Mucosa of descending colon (tissue), 3 donors: ENCODE data around the gene MAPKBP1. TPM values are rescaled to one million over a fixed set of nuclear protein-coding genes. Genes with fewer than 3 reads are reported as not detected.

ENCODE experiments used
- ATAC-seq: fragments of 200-7000 bp; cut with Tn5 transposase; one replicate; pipeline ENCODE4 v1.9.1; 2020; ENCODE audit warnings: mild to moderate bottlenecking, moderate library complexity
- DNase-seq, 3 donors: peaks; one replicate each; pipeline ENCODE4 v3.0.0-alpha.2; 2020
- H3K36me3 ChIP-seq: fragments of 200-600 bp; one replicate; pipeline ENCODE4 v1.8.0; 2021; ENCODE audit warnings: low read depth, mild to moderate bottlenecking
- H3K4me1 ChIP-seq: fragments of 200-600 bp; one replicate; pipeline ENCODE4 v1.8.0; 2021; ENCODE audit warnings: low read depth, mild to moderate bottlenecking
- H3K4me3 ChIP-seq: fragments of 200-600 bp; one replicate; pipeline ENCODE4 v1.8.0; 2021; ENCODE audit warnings: mild to moderate bottlenecking
- H3K9me3 ChIP-seq: fragments of 200-600 bp; one replicate; pipeline ENCODE4 v1.8.0; 2021; ENCODE audit warnings: mild to moderate bottlenecking
- intact Hi-C, 2 donors: fragments of 100-400 bp; cut with DNase I in 1 of 2; cut with micrococcal nuclease in 1 of 2; formaldehyde crosslinking; loops; one replicate each; pipeline versions ENCODE4 v1.11.0 to v1.11.1; 2022; cut with DNase I, micrococcal nuclease
- total RNA-seq, 3 donors: library from RNA; stranded (reverse); fragmentation: NEBNext Ultra II Directional in 2 of 3; extraction: Animal tissue kit (Norgen Biotek cat#: 25700) in 2 of 3; gene quantifications; one replicate each; pipeline versions ENCODE4 v1.2.1 to v1.2.4, GENCODE V29; 2021 to 2023
- TF ChIP-seq, protein P1 (sequence below): fragments of 200-600 bp; IDR thresholded peaks from one replicate; pipeline ENCODE4 v1.8.0; 2022; ENCODE audit warnings: antibody characterized with exemption, mild to moderate bottlenecking
- donor health status: DM: no; HTN: no; CAD: no; lungs with moderate emphysema.
- donor health status: DM: no; HTN: no; CAD: no.
- donor health status: DM: no; HTN: yes; CAD: no.

Gene MAPKBP1
- total RNA-seq, 3 donors from 2014 or later, result 15.2 to 35.5 (median 16.0) TPM

DNA sequence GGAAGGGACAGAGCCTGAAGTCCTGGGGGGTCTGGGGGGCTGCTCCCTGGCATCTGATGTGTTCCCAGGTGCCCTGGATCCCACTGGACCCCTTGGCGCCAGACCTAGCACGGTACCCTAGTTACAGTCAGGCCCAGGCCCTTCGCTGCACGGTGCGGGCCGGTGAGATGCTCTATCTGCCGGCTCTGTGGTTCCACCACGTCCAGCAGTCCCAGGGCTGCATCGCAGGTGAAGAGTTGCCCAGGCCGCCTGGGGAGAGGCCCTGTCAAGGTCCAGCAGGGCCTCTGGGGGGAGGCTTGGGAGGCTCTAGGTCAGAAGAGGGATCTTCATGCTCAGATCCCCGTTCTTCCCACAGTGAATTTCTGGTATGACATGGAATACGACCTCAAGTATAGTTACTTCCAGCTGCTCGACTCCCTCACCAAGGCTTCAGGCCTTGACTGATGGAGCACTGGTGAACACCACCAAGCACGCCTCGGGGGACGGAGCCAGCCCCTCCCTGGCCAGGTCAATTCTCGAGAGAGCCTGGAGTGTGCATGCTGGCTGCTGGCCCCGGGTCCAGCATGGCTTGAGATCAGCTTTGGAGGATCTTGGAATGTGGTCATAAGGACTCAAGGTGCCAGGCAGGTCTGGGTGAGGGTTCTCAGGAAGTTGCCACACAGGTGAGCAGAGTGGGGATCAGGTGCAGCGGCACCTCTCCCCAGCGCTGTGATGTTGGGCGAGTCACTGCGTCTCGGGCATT lies 62.6 kb downstream of the MAPKBP1 start:
- Histone ChIP-seq H3K9me3 (no peaks in the 10 kb centered on the region), H3K4me3 (no peak overlapping the region), H3K36me3 (no peaks in the 10 kb centered on the region), H3K4me1 (peaks cover 9% of the 10 kb centered on the region)
- intact Hi-C loops, result no loop called here
- DNase-seq (no peak), ATAC-seq (no peak)
- TF ChIP-seq, protein P1, sequence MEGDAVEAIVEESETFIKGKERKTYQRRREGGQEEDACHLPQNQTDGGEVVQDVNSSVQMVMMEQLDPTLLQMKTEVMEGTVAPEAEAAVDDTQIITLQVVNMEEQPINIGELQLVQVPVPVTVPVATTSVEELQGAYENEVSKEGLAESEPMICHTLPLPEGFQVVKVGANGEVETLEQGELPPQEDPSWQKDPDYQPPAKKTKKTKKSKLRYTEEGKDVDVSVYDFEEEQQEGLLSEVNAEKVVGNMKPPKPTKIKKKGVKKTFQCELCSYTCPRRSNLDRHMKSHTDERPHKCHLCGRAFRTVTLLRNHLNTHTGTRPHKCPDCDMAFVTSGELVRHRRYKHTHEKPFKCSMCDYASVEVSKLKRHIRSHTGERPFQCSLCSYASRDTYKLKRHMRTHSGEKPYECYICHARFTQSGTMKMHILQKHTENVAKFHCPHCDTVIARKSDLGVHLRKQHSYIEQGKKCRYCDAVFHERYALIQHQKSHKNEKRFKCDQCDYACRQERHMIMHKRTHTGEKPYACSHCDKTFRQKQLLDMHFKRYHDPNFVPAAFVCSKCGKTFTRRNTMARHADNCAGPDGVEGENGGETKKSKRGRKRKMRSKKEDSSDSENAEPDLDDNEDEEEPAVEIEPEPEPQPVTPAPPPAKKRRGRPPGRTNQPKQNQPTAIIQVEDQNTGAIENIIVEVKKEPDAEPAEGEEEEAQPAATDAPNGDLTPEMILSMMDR, result no peak

DNA sequence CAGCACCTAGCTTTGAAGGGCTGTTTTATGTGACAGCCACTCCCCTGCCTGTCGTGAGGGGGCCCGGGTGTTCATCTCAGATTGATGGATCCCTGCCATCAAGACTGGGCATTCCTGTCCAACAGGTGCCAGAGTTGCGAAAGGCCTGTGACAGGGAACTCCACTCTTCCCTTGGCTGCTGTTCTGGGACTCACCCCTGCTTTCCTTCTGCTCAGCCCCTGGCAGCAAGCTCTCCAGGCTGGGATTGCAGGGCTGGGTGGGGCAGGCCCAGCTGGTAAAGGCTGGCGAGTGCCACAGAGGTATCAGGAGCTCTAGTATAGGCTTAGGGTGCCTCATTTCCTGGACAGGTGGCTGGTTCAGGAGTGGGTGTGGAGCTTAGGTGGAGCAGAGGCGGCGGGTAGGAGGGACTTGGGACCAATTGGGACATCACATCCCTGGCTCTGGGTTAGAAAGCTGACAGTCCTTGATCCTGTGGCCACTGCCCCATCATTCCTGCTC lies 64.2 kb downstream of the MAPKBP1 start, which contains the start of gene PLA2G4B:
PLA2G4B (plus strand) TSS at position 448 of the 498 bp plus-strand sequence. CDS start 67 bp downstream, outside the sequence.
- no peaks in the 10 kb centered on the region for H3K9me3 ChIP-seq
- TF ChIP-seq, protein P1, result no peak
- H3K4me1 ChIP-seq, result peaks cover 9% of the 10 kb centered on the region
- DNase-seq, result peak; percentile 76 to 87 (median 84)
- no peak within 1 kb of the TSS for H3K4me3 ChIP-seq
- no peaks in the 10 kb centered on the region for H3K36me3 ChIP-seq
- peak; percentile 94 for ATAC-seq
- intact Hi-C loops, result no loop called here

DNA sequence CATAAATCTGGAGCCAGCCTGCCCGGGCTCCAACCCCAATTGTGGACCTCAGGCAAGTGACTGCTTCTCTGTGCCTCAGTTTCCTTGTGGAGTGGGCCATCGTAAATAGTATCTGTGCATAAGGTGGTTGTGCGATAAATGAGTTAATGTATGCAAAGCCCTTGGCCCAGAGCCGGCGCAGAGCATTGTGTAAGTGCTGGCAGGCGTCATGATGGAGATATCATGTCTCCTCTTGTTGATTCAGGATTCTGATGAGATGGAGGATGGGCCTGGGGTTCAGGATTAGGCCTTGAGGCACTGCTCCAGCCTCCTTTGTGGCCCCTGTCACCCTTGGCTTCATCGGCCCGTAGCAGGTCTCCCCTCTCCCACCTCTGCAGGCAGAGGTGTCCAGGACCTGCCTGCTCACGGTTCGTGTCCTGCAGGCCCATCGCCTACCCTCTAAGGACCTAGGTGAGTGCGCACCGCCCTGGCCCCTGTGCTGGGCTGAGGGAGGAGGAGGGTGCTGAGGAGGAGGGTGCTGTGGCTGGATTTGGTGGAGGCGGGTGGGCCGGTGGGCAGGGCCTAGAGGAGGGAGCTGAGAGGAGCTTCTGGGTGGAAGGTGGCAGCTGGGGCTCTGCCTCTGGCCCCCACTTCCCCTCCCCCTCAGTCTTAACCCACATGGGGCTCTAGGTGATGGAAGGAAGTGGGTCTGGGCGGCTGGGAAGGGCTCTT lies 65.7 kb downstream of the MAPKBP1 start:
- ATAC-seq (no peak), DNase-seq (no peak)
- H3K4me3 ChIP-seq, result no peak overlapping the region
- H3K9me3 ChIP-seq, result no peaks in the 10 kb centered on the region
- intact Hi-C loops, result no loop called here
- no peaks in the 10 kb centered on the region for H3K36me3 ChIP-seq
- TF ChIP-seq, protein P1, result no peak
- H3K4me1 ChIP-seq, result peaks cover 9% of the 10 kb centered on the region

DNA sequence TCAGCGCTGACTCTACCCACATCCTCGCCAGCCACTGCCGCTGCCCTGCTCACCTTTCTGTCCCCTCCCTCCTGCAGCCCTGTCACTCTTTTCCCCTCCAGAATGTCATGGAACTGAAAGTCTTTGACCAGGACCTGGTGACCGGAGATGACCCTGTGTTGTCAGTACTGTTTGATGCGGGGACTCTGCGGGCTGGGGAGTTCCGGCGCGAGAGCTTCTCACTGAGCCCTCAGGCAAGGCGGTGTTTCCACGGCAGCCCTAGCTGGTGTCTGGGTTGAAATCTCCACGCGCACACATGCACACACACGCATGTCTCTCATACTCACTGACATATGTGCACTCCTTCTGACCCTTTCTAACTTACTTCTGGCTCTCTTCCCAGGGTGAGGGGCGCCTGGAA lies 66.4 kb downstream of the MAPKBP1 start:
- intact Hi-C loops, result no loop called here
- Histone ChIP-seq H3K36me3 (no peaks in the 10 kb centered on the region), H3K4me1 (peaks cover 9% of the 10 kb centered on the region)

DNA sequence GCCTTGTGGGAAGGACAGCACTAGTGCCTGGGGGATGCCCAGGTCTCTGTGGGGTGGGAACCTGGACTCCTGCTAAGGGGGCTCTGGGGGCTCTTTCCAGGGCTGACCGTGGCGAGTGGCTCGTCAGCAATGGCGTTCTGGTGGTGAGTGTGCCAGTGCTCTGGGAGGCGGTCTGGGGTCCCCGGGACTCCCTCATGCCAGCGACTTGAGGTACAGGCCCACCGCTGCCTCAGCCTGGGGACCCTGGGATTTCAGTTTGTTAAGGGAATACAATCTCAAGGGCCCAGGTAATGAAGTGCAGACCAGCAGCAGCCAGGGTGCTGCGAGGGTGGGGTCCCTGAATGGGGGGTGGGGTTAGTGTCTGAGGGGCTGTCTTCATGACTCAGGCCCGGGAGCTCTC lies 66.8 kb downstream of the MAPKBP1 start:
- intact Hi-C loops, result no loop called here
- Histone ChIP-seq H3K36me3 (no peaks in the 10 kb centered on the region), H3K9me3 (no peaks in the 10 kb centered on the region), H3K4me3 (no peak overlapping the region), H3K4me1 (peaks cover 9% of the 10 kb centered on the region)
- DNase-seq (no peak), ATAC-seq (no peak)
- TF ChIP-seq, protein P1, result no peak

More for the DNA sequence above, 66.4 kb downstream of the MAPKBP1 start:
- TF ChIP-seq, protein P1, result no peak
- DNase-seq (no peak), ATAC-seq (no peak)
- Histone ChIP-seq H3K9me3 (no peaks in the 10 kb centered on the region), H3K4me3 (no peak overlapping the region)
